GM03348 (cell line): ENCODE results near the gene BNC2.

Source experiments
- DNase-seq: peaks from one replicate; pipeline ENCODE4 v3.0.0; 2012; ENCODE audit warnings: low spot score

BNC2 gene

GRCh38 chr9:16413509-16414016 is 456.9 kb downstream of the BNC2 start:
- DNase-seq: peak; percentile 45

- no peak for DNase-seq
These were observed 457.7 kb downstream of the BNC2 start for GRCh38 chr9:16412740-16413139.

- no peak for DNase-seq
These were observed 459.2 kb downstream of the BNC2 start for GRCh38 chr9:16411311-16411710.

DNA sequence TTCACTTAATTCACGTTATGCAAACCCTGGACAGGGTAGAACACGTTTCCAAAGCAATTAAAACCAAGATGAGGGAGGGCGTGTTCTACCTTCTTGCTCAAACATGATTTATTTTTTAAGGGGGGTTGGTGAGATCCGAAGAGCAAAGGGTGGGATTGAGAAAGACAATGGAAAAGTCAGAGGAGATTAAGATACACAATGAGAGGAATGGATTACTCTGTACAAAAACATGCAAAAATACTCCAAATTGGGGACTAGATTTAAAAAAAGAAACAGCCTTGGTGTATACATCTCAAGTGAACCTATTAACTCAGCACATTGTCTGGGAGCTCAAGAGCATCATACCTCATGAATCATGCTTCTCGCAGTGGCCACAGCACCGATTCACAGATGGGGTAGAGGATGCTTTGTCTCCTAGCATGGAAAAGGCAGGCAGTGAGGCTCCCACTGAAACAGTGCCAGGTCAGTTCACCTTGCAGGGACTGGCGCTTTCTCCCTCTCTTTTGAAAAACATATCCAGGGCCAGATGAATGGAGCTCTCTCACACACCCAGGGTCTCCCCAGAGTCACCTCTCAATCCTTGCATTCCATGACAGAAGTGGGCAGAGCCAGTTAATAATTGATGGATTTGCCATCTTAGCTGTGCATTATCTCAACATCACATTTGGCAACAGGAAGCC is 459.7 kb downstream of the BNC2 start:
- no peak for DNase-seq

GRCh38 chr9:16407617-16408016 is 462.9 kb downstream of the BNC2 start:
- DNase-seq: no peak

GRCh38 chr9:16406526-16407225 is 463.8 kb downstream of the BNC2 start:
- DNase-seq: no peak

DNA sequence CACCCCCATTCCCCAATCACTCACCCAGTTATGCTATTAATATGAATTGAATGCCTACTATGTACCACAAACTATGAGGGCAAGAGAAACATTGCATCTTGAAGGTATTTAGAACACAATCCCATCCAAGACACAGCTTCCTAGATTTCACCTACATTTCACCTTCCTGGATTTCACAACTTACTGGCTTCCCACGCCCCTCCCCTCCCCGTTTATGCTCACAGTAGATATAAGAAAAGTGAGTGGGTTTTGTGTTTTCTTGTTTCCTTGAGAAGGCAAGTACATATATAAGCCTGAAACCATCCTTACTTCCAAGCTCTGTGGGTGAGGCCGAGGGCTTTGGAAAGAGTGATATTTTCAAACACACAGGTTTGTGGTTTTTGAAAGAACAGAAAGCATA is 465.0 kb downstream of the BNC2 start:
- DNase-seq: no peak

DNA sequence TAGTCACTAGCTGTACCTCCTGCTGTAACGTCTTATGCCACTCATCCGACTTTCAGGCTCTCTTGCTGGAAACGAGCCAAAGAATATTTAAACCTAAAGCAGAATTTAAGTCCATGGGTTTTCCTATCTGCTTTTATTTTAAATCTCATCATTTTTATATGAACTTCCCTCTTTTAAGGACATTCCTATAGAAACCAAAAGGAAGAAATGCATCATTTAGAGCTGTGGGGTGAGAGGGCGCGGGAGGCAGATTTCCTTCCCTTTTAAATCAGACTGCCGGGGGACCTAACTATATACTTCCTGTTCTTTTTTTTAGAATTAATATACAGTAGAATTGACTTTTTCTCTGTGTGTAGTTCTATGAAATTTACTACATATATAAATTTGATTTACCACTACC is 468.8 kb downstream of the BNC2 start:
- no peak for DNase-seq

DNA sequence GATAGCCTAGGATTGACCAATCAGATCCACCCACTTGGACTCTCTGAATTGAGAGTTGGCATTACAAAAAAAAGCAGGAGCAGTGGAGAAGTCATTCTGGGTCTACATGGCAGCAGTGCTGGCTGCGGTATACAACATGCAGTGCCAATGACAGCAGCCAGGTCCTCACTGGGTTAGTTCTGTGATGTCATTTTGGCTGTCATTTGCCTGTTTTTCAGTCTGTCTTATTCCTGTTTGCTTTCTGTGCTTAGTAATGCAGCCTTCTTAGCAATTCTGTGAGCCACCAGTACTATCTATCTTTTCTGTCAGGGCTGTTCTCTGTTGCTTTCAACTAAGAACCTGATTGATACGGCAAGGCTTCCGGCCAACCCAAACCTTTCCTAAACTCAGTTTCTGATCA is 471.8 kb downstream of the BNC2 start:
- DNase-seq: no peak

DNA sequence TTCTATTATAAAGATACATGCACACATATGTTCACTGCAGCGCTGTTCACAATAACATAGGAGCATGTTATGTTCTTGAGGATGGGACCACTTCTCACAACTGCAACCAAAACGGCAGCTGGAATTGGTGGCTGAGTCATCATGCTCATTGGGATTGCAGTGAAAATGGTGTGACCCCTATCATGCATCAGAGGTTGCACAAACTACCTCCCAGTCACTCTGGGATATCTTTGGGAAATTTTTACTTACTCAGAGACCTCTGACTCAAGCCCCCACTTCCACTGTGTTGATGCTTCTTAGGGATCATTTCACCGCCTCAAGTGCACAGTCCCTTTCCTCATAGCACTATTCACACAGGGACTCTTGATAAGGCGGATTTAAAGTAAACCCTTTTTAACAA is 474.1 kb downstream of the BNC2 start:
- no peak for DNase-seq

- DNase-seq: no peak
These were observed 479.1 kb downstream of the BNC2 start for GRCh38 chr9:16391369-16391768.

DNA sequence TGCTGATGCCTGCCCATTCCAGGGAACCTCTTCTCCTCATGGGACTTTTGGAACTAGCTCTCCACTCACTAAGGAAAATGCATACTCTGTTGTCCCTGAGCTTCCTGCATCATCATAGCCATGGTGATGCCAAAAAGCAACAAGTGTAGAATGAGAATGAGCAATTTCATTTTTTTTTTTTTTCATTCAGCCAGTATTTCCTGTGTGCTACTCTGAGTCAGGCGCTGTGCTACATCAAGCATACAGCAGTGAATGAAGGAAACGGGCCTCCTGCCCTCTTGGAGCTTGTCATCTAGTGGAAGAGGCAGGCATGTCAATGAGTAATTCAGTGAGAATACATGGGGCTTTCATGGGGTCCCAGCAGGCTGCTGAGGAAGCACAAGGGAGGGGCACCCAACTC is 483.1 kb downstream of the BNC2 start:
- DNase-seq: no peak

DNA sequence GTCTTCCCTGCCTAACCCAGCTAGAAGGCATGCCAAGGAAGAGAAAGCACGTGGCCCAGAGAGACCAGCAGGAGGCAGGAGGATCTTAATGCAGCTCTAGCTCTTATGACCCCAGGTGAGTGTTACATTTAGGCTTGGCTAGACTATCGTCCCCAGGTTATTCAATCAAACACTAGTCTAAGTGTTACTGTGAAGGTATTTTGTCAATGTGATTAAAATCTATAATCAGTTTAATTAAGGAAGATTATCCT is 483.7 kb downstream of the BNC2 start:
- DNase-seq: no peak

DNA sequence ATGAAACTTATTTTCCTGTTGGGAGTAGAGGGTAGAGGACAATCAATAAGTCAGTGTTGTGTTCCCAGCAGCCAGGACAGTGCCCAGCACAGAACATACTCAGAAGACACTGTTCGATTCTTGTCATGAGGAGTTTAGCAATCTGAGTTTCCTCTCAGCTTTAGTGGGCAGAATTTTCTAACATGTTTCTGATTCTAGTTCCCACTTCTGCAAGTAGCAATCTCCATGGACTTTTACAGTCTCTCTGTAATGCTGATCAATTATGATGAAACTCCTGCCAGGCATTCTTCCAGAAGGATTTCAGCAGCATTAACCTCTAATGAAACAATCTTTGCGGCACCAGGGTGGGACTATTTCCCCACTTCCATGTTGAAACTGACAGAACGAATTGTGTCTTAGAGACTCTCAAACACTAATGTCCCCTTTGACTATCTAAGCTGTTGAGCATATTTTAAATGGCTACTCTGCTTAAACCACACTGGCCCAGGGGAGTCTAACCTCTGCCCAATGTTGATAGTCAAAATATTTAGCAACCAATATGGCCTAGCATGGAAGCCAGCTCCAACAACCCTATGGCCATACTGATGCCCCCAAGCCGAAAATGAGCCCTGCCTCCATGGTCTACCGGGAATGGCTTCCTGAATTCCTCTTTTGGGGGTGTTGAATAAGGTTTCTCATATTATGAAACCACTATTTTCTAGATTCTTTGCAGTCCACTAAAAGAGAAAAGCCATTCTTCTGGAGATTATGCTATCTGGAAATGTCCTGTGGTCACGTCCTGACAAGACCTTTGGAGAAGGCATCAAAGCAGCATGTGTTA is 484.3 kb downstream of the BNC2 start:
- DNase-seq: peak; percentile 63

DNA sequence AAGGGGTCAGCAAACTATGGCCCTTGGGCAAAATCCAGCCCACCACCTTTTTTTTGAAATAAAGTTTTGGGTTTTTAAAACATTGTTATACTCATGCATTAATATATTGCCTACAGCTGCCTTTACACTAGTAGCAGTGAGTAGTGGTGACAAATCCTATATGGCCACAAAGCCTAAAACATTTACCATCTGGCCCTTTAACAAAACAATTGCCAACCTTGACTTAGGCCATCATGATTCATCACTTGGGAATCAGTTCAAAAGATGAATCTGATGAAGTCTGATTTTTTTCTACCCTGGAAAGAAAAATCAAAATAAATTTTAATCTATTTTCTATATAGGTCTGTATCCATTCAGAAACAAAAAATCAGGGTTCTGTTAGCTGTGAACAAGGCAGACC is 484.9 kb downstream of the BNC2 start:
- DNase-seq: peak; percentile 52

DNA sequence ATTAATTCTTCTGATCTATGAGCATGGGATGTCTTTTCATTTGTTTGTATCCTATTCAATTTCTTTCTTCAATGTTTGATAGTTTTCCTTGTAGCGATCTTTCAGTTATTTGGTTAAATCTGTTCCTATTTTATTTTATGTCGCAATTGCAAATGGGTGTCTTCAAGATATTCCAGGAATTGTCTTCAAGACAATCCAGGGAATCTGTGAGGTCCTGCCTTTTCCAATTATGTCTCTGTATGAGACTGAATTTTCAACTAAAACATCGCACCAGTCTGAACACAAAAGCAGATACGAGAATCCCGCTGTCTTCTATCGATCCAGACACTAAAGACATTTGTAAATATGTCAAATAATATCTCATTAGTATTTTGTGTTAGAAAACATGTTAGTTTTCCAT is 485.5 kb downstream of the BNC2 start:
- DNase-seq: no peak

- no peak for DNase-seq
These were observed 493.2 kb downstream of the BNC2 start for GRCh38 chr9:16377311-16377710.

DNA sequence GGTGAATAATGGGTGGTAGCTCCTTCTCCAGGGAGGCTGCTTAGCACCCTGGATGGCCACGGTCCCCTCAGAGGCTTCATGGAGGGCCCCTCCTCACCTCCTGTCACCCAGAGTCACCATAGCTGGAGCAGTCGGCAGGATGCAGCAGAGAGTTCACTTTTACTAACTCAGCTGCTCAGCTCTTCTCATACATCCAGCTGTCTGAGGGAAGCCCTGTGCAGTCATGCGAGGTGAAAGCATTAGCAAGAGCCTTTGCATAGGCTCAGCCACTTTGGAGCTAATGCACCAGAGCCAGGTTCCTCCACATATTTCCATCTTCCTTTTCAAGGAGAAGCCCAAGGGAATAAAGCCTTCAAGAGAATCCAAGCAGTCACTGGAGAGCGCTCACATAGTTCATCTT is 499.2 kb downstream of the BNC2 start:
- DNase-seq: no peak

GRCh38 chr9:16370647-16371046 is 499.8 kb downstream of the BNC2 start:
- no peak for DNase-seq

GRCh38 chr9:16369427-16369826 is 501.0 kb downstream of the BNC2 start:
- no peak for DNase-seq

DNA sequence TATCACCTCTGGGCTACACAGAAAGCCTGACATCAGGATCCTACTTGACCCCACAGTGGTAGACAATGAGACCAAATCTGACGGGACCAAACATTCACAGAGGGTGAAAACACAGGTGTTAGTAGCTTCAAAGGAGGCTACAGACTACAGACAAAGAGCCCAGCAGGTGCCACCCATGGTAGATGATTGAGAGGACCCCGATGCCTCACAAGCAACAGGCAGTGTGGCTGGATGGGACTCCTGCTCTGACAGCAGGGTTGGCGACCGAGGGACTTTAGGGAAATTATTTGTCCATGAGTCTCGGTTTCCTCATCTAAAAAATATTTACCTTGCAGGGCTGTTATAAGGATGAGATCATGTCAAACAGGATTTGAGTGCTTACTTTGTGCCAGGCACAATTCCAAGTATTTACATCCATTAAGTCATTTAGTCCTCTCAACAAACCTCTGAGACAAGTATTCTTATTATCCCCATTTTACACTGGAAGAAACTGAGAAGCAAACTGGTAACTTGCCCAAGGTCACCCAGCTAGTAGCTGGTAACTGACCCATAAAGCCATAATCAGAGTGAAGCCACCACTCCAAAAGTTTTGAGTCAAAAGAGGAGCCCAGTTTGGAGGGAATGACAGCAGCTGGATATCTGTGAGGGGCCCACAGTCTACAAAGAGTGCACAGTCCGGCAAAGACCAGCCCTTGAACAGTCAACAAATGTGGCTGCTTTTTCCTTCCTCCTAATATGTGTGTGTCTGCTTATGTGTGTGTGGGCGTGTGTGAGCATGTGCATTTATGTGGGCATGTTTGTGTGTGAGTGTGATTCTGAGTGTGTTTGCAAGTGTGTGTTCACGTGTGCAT is 502.0 kb downstream of the BNC2 start:
- DNase-seq: no peak

GRCh38 chr9:16367605-16368231 is 502.8 kb downstream of the BNC2 start:
- peak; percentile 56 for DNase-seq
